IPS DF 6.9 (cell line): ENCODE data around the gene MRGPRE.

Source experiments
- DNase-seq: peaks from one replicate; pipeline ENCODE4 v3.0.0-alpha.2; 2013; ENCODE audit warnings: low read depth, low spot score
- H3K27ac ChIP-seq: one replicate; pipeline ENCODE4 v1.5.1; 2013; ENCODE audit warnings: low read length, control low read depth
- H3K27me3 ChIP-seq: 2 replicates; pipeline ENCODE4 v1.6.1; 2013; ENCODE audit warnings: mild to moderate bottlenecking, low read length; ENCODE audit not compliant: control insufficient read depth, insufficient read depth
- H3K36me3 ChIP-seq: 2 replicates; pipeline ENCODE4 v1.6.1; 2013; ENCODE audit warnings: low read length; ENCODE audit not compliant: control insufficient read depth, insufficient read depth
- H3K4me1 ChIP-seq: 2 replicates; pipeline ENCODE4 v1.6.1; 2013; ENCODE audit warnings: low read length; ENCODE audit not compliant: control insufficient read depth, insufficient read depth
- H3K4me3 ChIP-seq: 2 replicates; pipeline ENCODE4 v1.5.1; 2013; ENCODE audit warnings: mild to moderate bottlenecking, low read length
- H3K9me3 ChIP-seq: 2 replicates; pipeline ENCODE4 v1.6.1; 2013; ENCODE audit warnings: low read length, inconsistent platforms; ENCODE audit not compliant: control insufficient read depth, insufficient read depth
- WGBS: extraction: QIAGEN DNeasy Blood & Tissue Kit; methylation state at CpG from one replicate; pipeline ENCODE4 v1.1.7; 2013; ENCODE audit warnings: mixed read lengths, missing lambda C conversion rate; ENCODE audit not compliant: insufficient read length, insufficient coverage; 5-methylcytosine and 5-hydroxymethylcytosine counted together

The MRGPRE gene

GRCh38 chr11:3208272-3208671 is 23.9 kb downstream of the MRGPRE start:
- no CpG with 5 or more reads among the region's 6 CpGs for WGBS
- DNase-seq: no peak
- Histone ChIP-seq H3K27ac (no peak overlapping the region), H3K4me3 (no peak overlapping the region), H3K4me1 (peaks cover 1% of the 10 kb centered on the region; the same call in 1 of the 2 replicates), H3K36me3 (no peaks in the 10 kb centered on the region), H3K27me3 (peaks cover 6% of the 10 kb centered on the region; the same call in 1 of the 2 replicates), H3K9me3 (no peaks in the 10 kb centered on the region)

- Histone ChIP-seq H3K27me3 (peaks cover 6% of the 10 kb centered on the region; the same call in 1 of the 2 replicates), H3K4me1 (0 out of 2 replicates have a peak, but pooled peaks cover 1% of the 10 kb centered on the region), H3K9me3 (no peaks in the 10 kb centered on the region), H3K27ac (no peak overlapping the region), H3K36me3 (no peaks in the 10 kb centered on the region), H3K4me3 (no peak overlapping the region)
- no CpG with 5 or more reads among the region's 8 CpGs for whole genome bisulfite sequencing
- no peak for DNase-seq
Observed at GRCh38 chr11:3207526-3208189, 24.6 kb downstream of the MRGPRE start.

GRCh38 chr11:3206922-3207204 is 25.4 kb downstream of the MRGPRE start:
- H3K9me3 ChIP-seq: no peaks in the 10 kb centered on the region
- DNase-seq: no peak
- H3K27me3 ChIP-seq: peaks cover 6% of the 10 kb centered on the region; the same call in 1 of the 2 replicates
- 100% methylated on average over 1 of the region's 1 CpG for WGBS
- H3K4me1 ChIP-seq: 0 out of 2 replicates have a peak, but pooled peaks cover 1% of the 10 kb centered on the region
- no peak overlapping the region for H3K27ac ChIP-seq
- no peak overlapping the region for H3K4me3 ChIP-seq
- H3K36me3 ChIP-seq: no peaks in the 10 kb centered on the region

- H3K27ac ChIP-seq: no peak overlapping the region
- H3K27me3 ChIP-seq: peaks cover 8% of the 10 kb centered on the region; the same call in 1 of the 2 replicates
- H3K4me3 ChIP-seq: no peak overlapping the region
- DNase-seq: no peak
- no peaks in the 10 kb centered on the region for H3K36me3 ChIP-seq
- WGBS: no CpG with 5 or more reads among the region's 8 CpGs
- no peaks in the 10 kb centered on the region for H3K9me3 ChIP-seq
- 0 out of 2 replicates have a peak, but pooled peaks cover 1% of the 10 kb centered on the region for H3K4me1 ChIP-seq
Observed at GRCh38 chr11:3206156-3206921, 25.9 kb downstream of the MRGPRE start.

- WGBS: no CpG with 5 or more reads among the region's 16 CpGs
- H3K27ac ChIP-seq: no peak overlapping the region
- 0 out of 2 replicates have a peak, but pooled peaks cover 1% of the 10 kb centered on the region for H3K4me1 ChIP-seq
- H3K36me3 ChIP-seq: no peaks in the 10 kb centered on the region
- H3K4me3 ChIP-seq: no peak overlapping the region
- no peaks in the 10 kb centered on the region for H3K9me3 ChIP-seq
- peaks cover 8% of the 10 kb centered on the region; the same call in 1 of the 2 replicates for H3K27me3 ChIP-seq
- no peak for DNase-seq
Observed at GRCh38 chr11:3205261-3206155, 26.7 kb downstream of the MRGPRE start.

- no CpG with 5 or more reads among the region's 24 CpGs for WGBS
- no peak overlapping the region for H3K27ac ChIP-seq
- H3K36me3 ChIP-seq: no peaks in the 10 kb centered on the region
- 0 out of 2 replicates have a peak, but pooled peaks cover 1% of the 10 kb centered on the region for H3K4me1 ChIP-seq
- peaks cover 8% of the 10 kb centered on the region; the same call in 1 of the 2 replicates for H3K27me3 ChIP-seq
- H3K4me3 ChIP-seq: no peak overlapping the region
- DNase-seq: no peak
- H3K9me3 ChIP-seq: no peaks in the 10 kb centered on the region
Observed at GRCh38 chr11:3204141-3205015, 27.8 kb downstream of the MRGPRE start.

- Histone ChIP-seq H3K9me3 (no peaks in the 10 kb centered on the region), H3K27me3 (peaks cover 8% of the 10 kb centered on the region; the same call in 1 of the 2 replicates), H3K4me1 (0 out of 2 replicates have a peak, but pooled peaks cover 1% of the 10 kb centered on the region), H3K27ac (no peak overlapping the region), H3K36me3 (no peaks in the 10 kb centered on the region), H3K4me3 (peak overlapping the region; percentile 33; the same call in 1 of the 2 replicates)
- no CpG with 5 or more reads among the region's 51 CpGs for WGBS
- no peak for DNase-seq
Observed at GRCh38 chr11:3203221-3204043, 28.8 kb downstream of the MRGPRE start.

GRCh38 chr11:3202759-3203158 is 29.5 kb downstream of the MRGPRE start:
- no CpG with 5 or more reads among the region's 17 CpGs for WGBS
- no peak for DNase-seq
- H3K4me3 ChIP-seq: peak overlapping the region; percentile 33; the same call in 1 of the 2 replicates
- H3K27ac ChIP-seq: no peak overlapping the region
- H3K9me3 ChIP-seq: no peaks in the 10 kb centered on the region
- H3K36me3 ChIP-seq: no peaks in the 10 kb centered on the region
- H3K4me1 ChIP-seq: 0 out of 2 replicates have a peak, but pooled peaks cover 1% of the 10 kb centered on the region
- peaks cover 8% of the 10 kb centered on the region; the same call in 1 of the 2 replicates for H3K27me3 ChIP-seq

- no peak for DNase-seq
- no CpG with 5 or more reads among the region's 7 CpGs for WGBS
Observed at GRCh38 chr11:3202305-3202704, 29.9 kb downstream of the MRGPRE start.

More at GRCh38 chr11:3202305-3202704, 29.9 kb downstream of the MRGPRE start:
- H3K9me3 ChIP-seq: no peaks in the 10 kb centered on the region
- no peak overlapping the region for H3K27ac ChIP-seq
- 0 out of 2 replicates have a peak, but pooled peaks cover 1% of the 10 kb centered on the region for H3K4me1 ChIP-seq
- H3K27me3 ChIP-seq: peaks cover 8% of the 10 kb centered on the region; the same call in 1 of the 2 replicates
- no peaks in the 10 kb centered on the region for H3K36me3 ChIP-seq
- no peak overlapping the region for H3K4me3 ChIP-seq
